PC-3 (cell line): ENCODE measurements around the gene FAM131A.

Experiments
- CTCF ChIP-seq: fragments of 300-600 bp; sonication (generic); conservative IDR thresholded peaks from 2 replicates; pipeline ENCODE4 v1.5.1; 2017; ENCODE audit warnings: antibody characterized with exemption, low read depth, mild to moderate bottlenecking, low read length
- EZH2 ChIP-seq: fragments of 300-600 bp; sonication (generic); IDR thresholded peaks from one replicate; pipeline ENCODE4 v1.6.1; 2017; ENCODE audit warnings: antibody characterized with exemption, mild to moderate bottlenecking, low read length; ENCODE audit not compliant: unreplicated experiment
- EZH2phosphoT487 ChIP-seq: fragments of 300-600 bp; sonication (generic); IDR thresholded peaks from 2 replicates; pipeline ENCODE4 v1.6.1; 2018; ENCODE audit warnings: mild to moderate bottlenecking, antibody characterized with exemption, low read length, borderline replicate concordance

- TF ChIP-seq CTCF: no peak
- no peak for TF ChIP-seq EZH2
- TF ChIP-seq EZH2phosphoT487: no peak
Observed at GRCh38 chr3:184290331-184290730, 47.1 kb upstream of the FAM131A start.
